Spleen (tissue), 7 donors: ENCODE results near the gene PEAK1.

Source experiments
- CTCF ChIP-seq, 11 experiments: fragments of 200-600 bp in 7 of 11; fragments of 450-650 bp in 4 of 11; sonication (generic) in 4 of 11; IDR thresholded peaks in 8 of 11; conservative IDR thresholded peaks in 3 of 11; 1 replicate in 7 of 11; 2 replicates in 4 of 11; pipeline versions ENCODE4 v1.4.0 to v1.8.0; 2016 to 2021; ENCODE audit warnings: antibody characterized with exemption in 11 of 11, inconsistent platforms in 4 of 11, mild to moderate bottlenecking in 1 of 11
- POLR2A ChIP-seq, 3 donors: fragments of 450-650 bp; IDR thresholded peaks; one replicate each; pipeline ENCODE4 v1.5.1; 2017; ENCODE audit warnings: antibody characterized with exemption in 3 of 3, mild to moderate bottlenecking in 1 of 3
- POLR2AphosphoS5 ChIP-seq, 3 donors: sonication (generic); formaldehyde crosslinking; IDR thresholded peaks; one replicate each; pipeline ENCODE4 v1.5.1; 2017; ENCODE audit warnings: antibody characterized with exemption in 3 of 3
- donor health status: DM: no; HTN: no; CAD: no; lungs with moderate emphysema.
- donor health status: DM: no; HTN: no; CAD: no.
- donor health status: DM: no; HTN: no; CAD: no.

DNA sequence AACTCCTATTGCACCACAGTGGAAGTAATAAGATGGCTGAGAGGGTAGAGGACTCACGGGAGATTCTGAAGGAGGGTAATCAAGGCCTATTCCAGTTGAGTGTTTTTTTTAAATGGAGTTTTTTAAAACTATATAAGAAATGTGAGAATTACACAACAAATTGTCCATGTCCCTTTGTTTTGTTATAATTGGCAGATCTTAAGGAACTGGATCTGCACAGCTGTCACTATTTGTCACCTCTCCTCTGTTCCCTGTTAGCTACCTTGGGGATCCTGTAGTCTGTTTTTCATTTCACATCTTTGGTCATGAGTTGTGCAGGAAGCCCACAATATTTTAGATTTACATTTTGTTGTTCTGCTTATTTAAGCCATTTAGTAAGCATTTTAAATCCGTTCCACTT lies 271.7 kb downstream of the PEAK1 start:
- no peak for TF ChIP-seq POLR2A (IDR thresholded peaks at IDR 0.05)
- TF ChIP-seq CTCF (IDR thresholded peaks at IDR 0.05 in 8 of 11, conservative IDR thresholded peaks at IDR 0.05 in 3 of 11), result no peak
- TF ChIP-seq POLR2AphosphoS5 (IDR thresholded peaks at IDR 0.05), result no peak
